Measurements from ENCODE around the gene NTPCR. TPM values are rescaled to one million over a fixed set of nuclear protein-coding genes. Genes with fewer than 3 reads are reported as not detected.
"Not testable (repeated sequence)": the region's sequence is repeated elsewhere in the genome, so short reads cannot be mapped to it uniquely, and the experiment has no call there.

NTPCR gene
- total RNA-seq, 1 donor from 2014 or later: 57.1 TPM

DNA sequence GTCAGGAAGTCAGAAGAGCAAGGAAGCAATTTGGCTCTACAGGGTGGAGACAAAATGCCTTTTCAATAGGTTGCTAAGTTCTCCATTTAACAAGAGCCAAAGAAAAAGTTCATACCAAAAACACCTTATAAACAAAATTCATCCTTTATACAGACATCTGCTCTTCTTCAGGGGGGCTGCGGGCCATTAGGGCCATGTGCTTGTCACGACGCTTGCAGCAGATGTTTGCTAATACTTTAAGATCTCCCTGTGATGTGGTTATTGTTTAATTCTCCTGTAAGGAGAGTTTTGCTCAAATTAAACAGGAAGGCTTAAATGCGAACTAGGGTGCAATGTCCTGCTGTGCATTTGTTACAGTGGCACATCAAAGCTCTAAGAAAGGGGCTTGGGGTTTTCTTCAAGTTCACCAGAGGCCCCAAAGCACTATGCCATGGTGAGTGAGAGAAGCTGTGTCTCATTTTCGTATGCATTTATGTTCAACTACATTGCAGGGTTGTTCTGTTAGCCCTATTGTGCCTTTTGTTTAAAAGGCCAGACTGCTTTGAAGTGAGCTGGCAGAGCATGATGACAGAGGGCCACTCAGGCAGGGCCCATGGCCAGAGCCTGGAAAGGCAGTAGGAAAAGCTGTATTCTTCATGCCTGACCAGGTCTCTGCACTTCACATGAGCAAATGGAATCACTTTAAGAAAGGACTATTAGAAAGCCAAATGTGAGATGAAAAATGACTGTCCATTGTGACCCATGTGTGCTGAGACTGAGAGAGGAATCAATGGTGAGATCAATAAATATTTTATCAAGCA, 24.8 kb upstream of the NTPCR start:
- H3K27ac Mint-ChIP-seq (ENCODE audit: unreplicated experiment): no peak overlapping the region
- TF ChIP-seq, protein P1, sequence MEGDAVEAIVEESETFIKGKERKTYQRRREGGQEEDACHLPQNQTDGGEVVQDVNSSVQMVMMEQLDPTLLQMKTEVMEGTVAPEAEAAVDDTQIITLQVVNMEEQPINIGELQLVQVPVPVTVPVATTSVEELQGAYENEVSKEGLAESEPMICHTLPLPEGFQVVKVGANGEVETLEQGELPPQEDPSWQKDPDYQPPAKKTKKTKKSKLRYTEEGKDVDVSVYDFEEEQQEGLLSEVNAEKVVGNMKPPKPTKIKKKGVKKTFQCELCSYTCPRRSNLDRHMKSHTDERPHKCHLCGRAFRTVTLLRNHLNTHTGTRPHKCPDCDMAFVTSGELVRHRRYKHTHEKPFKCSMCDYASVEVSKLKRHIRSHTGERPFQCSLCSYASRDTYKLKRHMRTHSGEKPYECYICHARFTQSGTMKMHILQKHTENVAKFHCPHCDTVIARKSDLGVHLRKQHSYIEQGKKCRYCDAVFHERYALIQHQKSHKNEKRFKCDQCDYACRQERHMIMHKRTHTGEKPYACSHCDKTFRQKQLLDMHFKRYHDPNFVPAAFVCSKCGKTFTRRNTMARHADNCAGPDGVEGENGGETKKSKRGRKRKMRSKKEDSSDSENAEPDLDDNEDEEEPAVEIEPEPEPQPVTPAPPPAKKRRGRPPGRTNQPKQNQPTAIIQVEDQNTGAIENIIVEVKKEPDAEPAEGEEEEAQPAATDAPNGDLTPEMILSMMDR (IDR thresholded peaks at IDR 0.05; ENCODE audit: unreplicated experiment): no peak
- no peak for DNase-seq (ENCODE audit: low spot score)
- no peaks in the 10 kb centered on the region for H3K9me3 Mint-ChIP-seq (ENCODE audit: unreplicated experiment)
- no peaks in the 10 kb centered on the region for H3K36me3 Mint-ChIP-seq (ENCODE audit: low read depth, unreplicated experiment)
- H3K4me3 Mint-ChIP-seq (ENCODE audit: unreplicated experiment): no peak overlapping the region
- peaks cover 4% of the 10 kb centered on the region for H3K27me3 Mint-ChIP-seq (ENCODE audit: unreplicated experiment)
- H3K4me1 Mint-ChIP-seq (ENCODE audit: unreplicated experiment): peaks cover 22% of the 10 kb centered on the region

DNA sequence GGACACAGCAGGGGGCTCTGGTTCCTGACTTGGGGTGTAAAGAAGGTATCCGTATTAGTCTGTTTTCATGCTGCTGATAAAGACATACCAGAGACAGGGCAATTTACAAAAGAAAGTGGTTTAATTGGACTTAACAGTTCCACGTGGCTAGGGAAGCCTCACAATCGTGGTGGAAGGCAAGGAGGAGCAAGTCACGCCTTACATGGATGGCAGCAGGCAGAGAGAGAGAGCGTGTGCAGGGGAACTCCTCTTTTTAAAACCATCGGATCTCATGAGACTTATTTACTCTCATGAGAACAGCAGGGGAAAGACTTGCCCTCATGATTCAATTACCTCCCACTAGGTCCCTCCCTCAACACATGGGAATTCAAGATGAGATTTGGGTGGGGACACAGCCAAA, 23.2 kb upstream of the NTPCR start:
- H3K4me1 Mint-ChIP-seq (ENCODE audit: unreplicated experiment): peaks cover 22% of the 10 kb centered on the region
- not testable (repeated sequence) for DNase-seq (ENCODE audit: low spot score); H3K9me3 Mint-ChIP-seq (ENCODE audit: unreplicated experiment); H3K4me3 Mint-ChIP-seq (ENCODE audit: unreplicated experiment); H3K36me3 Mint-ChIP-seq (ENCODE audit: low read depth, unreplicated experiment); H3K27me3 Mint-ChIP-seq (ENCODE audit: unreplicated experiment); H3K27ac Mint-ChIP-seq (ENCODE audit: unreplicated experiment)

DNA sequence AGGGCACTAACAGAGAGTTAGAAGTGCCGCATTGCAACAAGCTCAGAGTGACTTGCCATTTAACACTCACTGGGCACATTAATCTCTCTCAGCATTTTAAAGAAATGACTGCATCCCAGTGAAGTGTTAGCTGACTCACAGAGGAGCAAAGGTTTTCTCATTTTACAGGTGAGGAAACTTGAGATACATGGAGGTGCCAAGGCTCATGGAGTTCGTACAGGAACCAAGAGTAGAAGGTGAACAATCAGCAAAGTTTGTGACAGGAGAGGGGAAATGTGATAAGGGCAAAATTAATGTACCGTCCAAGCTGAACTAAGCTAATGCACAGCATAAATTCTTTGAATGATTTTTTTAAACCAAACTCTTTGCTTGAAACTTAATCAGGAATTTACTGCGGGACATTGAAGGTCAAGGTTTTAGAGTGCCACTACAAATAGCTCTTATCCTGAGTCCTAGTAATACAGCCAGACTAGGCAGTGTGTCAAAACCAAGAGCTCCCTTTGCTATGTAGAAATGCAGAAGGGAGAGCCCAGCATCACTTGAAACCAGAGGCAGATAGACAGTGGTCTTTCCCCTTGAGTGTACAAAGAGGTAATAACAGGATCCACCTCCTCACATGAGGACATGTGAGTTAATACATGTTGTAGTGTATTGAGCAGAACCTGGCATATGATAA, 22.4 kb upstream of the NTPCR start:
- peaks cover 4% of the 10 kb centered on the region for H3K27me3 Mint-ChIP-seq (ENCODE audit: unreplicated experiment)

DNA sequence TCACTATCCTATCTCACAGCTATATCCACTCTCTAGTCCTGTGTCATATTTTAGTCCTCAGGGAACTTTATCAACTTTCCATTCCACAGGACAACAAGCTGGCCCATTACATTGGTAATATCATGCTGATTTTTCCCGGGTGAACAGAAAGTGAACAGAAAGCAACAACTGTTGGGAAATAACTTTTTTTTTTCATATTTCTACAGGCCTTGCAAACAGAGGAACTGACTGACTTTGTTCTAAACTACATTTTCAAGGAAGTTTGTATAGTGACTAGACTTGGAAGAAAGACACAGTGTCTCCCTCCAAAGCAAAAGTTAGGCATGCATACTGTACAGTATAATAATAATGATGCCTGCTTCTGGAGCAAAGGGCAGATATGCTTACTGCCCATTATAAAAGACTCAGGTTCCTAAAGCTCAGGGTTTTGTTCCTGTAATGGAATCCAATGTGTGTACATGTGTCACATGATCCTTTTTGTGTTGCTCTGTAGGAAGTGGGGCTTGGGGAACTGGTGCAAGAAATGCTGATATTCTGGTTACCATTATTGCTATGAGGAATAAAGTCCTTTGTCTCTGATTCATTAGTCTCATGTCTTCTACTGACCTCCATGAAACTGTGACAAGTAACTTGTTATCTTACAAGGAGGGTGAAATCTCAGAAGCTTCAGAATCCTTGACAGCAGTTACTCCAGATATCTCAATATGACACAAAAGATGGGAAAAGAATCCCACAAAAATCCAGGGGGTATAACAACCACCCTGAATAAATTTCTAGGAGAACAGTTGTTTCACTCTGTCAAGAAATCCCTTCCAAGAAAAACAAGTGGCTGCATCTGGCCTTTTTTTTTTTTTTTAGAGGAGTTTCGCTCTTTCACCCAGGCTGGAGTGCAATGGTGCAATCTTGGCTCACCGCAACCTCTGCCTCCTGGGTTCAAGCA, 17.7 kb upstream of the NTPCR start:
- H3K4me1 Mint-ChIP-seq (ENCODE audit: unreplicated experiment): peaks cover 18% of the 10 kb centered on the region
- no peak overlapping the region for H3K27ac Mint-ChIP-seq (ENCODE audit: unreplicated experiment)
- no peak overlapping the region for H3K4me3 Mint-ChIP-seq (ENCODE audit: unreplicated experiment)
- no peaks in the 10 kb centered on the region for H3K36me3 Mint-ChIP-seq (ENCODE audit: low read depth, unreplicated experiment)
- peaks cover 2% of the 10 kb centered on the region for H3K27me3 Mint-ChIP-seq (ENCODE audit: unreplicated experiment)
- no peak for DNase-seq (ENCODE audit: low spot score)
- H3K9me3 Mint-ChIP-seq (ENCODE audit: unreplicated experiment): no peaks in the 10 kb centered on the region
- TF ChIP-seq, protein P1 (IDR thresholded peaks at IDR 0.05; ENCODE audit: unreplicated experiment): no peak

More for the DNA sequence above, 22.4 kb upstream of the NTPCR start:
- Mint-ChIP-seq H3K27ac (ENCODE audit: unreplicated experiment) (no peak overlapping the region), H3K4me1 (ENCODE audit: unreplicated experiment) (peaks cover 22% of the 10 kb centered on the region), H3K36me3 (ENCODE audit: low read depth, unreplicated experiment) (no peaks in the 10 kb centered on the region), H3K9me3 (ENCODE audit: unreplicated experiment) (no peaks in the 10 kb centered on the region), H3K4me3 (ENCODE audit: unreplicated experiment) (no peak overlapping the region)
- TF ChIP-seq, protein P1 (IDR thresholded peaks at IDR 0.05; ENCODE audit: unreplicated experiment): no peak
- DNase-seq (ENCODE audit: low spot score): no peak

DNA sequence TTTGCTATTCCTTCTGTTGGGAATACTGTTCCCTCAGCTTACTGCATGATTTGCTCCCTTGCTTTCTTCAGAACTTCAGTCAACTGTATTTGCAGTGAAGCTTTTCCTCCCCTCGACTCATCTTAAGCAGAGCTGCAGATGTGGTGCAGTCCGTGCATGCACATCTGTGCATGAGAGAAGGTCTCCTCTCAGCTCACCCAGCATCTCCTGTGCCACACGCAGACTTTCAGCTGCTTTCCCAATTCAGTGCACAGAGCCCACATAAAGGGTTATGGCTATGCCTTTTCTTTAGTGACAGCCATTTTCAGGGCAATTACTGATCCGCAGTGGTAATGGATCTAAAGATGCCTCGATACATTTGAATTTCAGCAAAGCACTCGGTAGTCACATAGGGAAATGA, 13.5 kb upstream of the NTPCR start:
- Mint-ChIP-seq H3K9me3 (ENCODE audit: unreplicated experiment) (no peaks in the 10 kb centered on the region), H3K4me3 (ENCODE audit: unreplicated experiment) (no peak overlapping the region), H3K27ac (ENCODE audit: unreplicated experiment) (no peak overlapping the region), H3K4me1 (ENCODE audit: unreplicated experiment) (peaks cover 8% of the 10 kb centered on the region), H3K36me3 (ENCODE audit: low read depth, unreplicated experiment) (no peaks in the 10 kb centered on the region), H3K27me3 (ENCODE audit: unreplicated experiment) (peaks cover 2% of the 10 kb centered on the region)
- DNase-seq (ENCODE audit: low spot score): no peak
- TF ChIP-seq, protein P1 (IDR thresholded peaks at IDR 0.05; ENCODE audit: unreplicated experiment): no peak

All from endothelial cell (in vitro differentiated cells).